ENCODE measurements around the gene CHMP2B.

CHMP2B gene

GRCh38 chr3:87225659-87226058, 1.4 kb upstream of the CHMP2B start:
- Histone ChIP-seq H2AFZ (peak overlapping the region; percentile 79), H3K4me1 (peaks cover 5% of the 10 kb centered on the region), H3K79me2 (peaks cover 24% of the 10 kb centered on the region), H3K27me3 (ENCODE audit: control insufficient read depth, insufficient read depth, low read length) (no peaks in the 10 kb centered on the region), H3K36me3 (ENCODE audit: control insufficient read depth, insufficient read depth, low read length) (no peaks in the 10 kb centered on the region), H3K4me2 (ENCODE audit: low read length) (no peak overlapping the region), H3K27ac (no peak overlapping the region), H3K9me3 (ENCODE audit: control insufficient read depth, low read length) (no peaks in the 10 kb centered on the region), H3K9ac (no peak overlapping the region), H3K4me3 (ENCODE audit: low read depth, low read length) (no peak overlapping the region)
- TF ChIP-seq, protein P1, sequence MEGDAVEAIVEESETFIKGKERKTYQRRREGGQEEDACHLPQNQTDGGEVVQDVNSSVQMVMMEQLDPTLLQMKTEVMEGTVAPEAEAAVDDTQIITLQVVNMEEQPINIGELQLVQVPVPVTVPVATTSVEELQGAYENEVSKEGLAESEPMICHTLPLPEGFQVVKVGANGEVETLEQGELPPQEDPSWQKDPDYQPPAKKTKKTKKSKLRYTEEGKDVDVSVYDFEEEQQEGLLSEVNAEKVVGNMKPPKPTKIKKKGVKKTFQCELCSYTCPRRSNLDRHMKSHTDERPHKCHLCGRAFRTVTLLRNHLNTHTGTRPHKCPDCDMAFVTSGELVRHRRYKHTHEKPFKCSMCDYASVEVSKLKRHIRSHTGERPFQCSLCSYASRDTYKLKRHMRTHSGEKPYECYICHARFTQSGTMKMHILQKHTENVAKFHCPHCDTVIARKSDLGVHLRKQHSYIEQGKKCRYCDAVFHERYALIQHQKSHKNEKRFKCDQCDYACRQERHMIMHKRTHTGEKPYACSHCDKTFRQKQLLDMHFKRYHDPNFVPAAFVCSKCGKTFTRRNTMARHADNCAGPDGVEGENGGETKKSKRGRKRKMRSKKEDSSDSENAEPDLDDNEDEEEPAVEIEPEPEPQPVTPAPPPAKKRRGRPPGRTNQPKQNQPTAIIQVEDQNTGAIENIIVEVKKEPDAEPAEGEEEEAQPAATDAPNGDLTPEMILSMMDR (IDR thresholded peaks at IDR 0.05), result no peak

DNA sequence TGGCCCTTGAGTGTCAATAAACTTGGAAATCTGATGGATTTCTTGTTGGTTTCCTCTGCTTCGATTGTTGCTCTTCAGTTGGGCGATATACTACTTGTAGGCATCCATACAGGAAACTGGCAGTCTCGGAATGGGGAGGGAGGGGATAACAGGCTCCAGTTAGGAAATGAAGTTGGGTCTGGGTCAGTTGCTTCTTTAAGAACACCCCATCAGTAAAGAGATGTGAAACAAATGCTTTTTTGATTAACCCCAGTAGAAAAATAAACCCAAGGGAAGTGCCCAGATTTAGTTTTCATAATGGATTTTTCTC, 681 bp downstream of the CHMP2B start:
- no peaks in the 10 kb centered on the region for H3K36me3 ChIP-seq (ENCODE audit: control insufficient read depth, insufficient read depth, low read length)
- H2AFZ ChIP-seq, result peak overlapping the region; percentile 79

DNA sequence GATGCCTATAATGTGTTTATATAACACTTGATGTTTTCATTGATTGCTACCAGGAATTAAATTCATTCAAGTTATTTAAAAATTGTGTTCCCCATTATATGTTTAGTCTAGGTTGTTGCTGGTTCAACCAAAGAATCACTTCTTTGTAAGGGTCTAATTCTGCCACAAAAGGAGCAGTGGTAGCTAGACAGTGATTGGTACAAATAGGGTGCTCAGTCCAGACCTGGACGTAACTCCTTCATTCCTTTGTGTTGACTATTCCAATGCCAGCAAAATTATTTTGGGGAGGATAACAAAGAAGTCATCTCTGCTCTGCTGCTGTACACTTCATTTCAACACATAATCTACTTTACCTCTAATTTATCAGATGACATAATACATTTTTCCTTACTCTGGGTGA, 1.2 kb downstream of the CHMP2B start:
- H3K27me3 ChIP-seq (ENCODE audit: control insufficient read depth, insufficient read depth, low read length), result no peaks in the 10 kb centered on the region
- H3K9ac ChIP-seq, result no peak overlapping the region
- no peaks in the 10 kb centered on the region for H3K36me3 ChIP-seq (ENCODE audit: control insufficient read depth, insufficient read depth, low read length)
- H2AFZ ChIP-seq, result no peak overlapping the region
- TF ChIP-seq, protein P1 (IDR thresholded peaks at IDR 0.05), result no peak
- no peaks in the 10 kb centered on the region for H3K9me3 ChIP-seq (ENCODE audit: control insufficient read depth, low read length)
- H3K4me2 ChIP-seq (ENCODE audit: low read length), result peak overlapping the region; percentile 79
- H3K4me1 ChIP-seq, result peaks cover 9% of the 10 kb centered on the region
- H3K79me2 ChIP-seq, result peaks cover 39% of the 10 kb centered on the region
- H3K4me3 ChIP-seq (ENCODE audit: low read depth, low read length), result peak overlapping the region; percentile 89
- no peak overlapping the region for H3K27ac ChIP-seq

More for the DNA sequence above, 681 bp downstream of the CHMP2B start:
- TF ChIP-seq, protein P1 (IDR thresholded peaks at IDR 0.05), result no peak
- Histone ChIP-seq H3K9me3 (ENCODE audit: control insufficient read depth, low read length) (no peaks in the 10 kb centered on the region), H3K9ac (peak overlapping the region; percentile 57), H3K27me3 (ENCODE audit: control insufficient read depth, insufficient read depth, low read length) (no peaks in the 10 kb centered on the region), H3K79me2 (peaks cover 37% of the 10 kb centered on the region), H3K4me1 (peaks cover 9% of the 10 kb centered on the region), H3K4me3 (ENCODE audit: low read depth, low read length) (peak overlapping the region; percentile 89), H3K4me2 (ENCODE audit: low read length) (peak overlapping the region; percentile 79), H3K27ac (peak overlapping the region; percentile 80)

DNA sequence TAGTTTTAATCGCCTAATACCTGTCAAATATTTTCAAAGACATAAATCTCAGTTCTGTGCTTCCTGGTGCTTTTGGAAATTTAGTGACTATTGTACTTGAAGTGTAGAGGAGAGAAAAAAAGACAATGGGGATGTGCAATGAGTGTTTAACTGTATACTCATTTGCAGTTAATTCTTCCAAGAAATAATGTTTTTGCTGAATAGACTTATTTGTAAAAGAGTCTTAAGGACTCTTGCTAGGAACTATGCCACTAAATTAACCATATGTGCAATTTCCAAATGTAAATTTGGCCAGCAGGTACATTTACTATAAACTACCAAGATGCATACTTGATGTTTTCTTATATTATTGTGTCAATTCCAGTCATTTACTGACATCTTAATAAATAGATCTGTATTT, 2.0 kb downstream of the CHMP2B start:
- Histone ChIP-seq H3K9me3 (ENCODE audit: control insufficient read depth, low read length) (no peaks in the 10 kb centered on the region), H2AFZ (no peak overlapping the region), H3K79me2 (peaks cover 39% of the 10 kb centered on the region), H3K9ac (no peak overlapping the region), H3K4me2 (ENCODE audit: low read length) (no peak overlapping the region), H3K27ac (no peak overlapping the region), H3K36me3 (ENCODE audit: control insufficient read depth, insufficient read depth, low read length) (no peaks in the 10 kb centered on the region), H3K4me3 (ENCODE audit: low read depth, low read length) (no peak overlapping the region), H3K27me3 (ENCODE audit: control insufficient read depth, insufficient read depth, low read length) (no peaks in the 10 kb centered on the region), H3K4me1 (peaks cover 9% of the 10 kb centered on the region)
- TF ChIP-seq, protein P1 (IDR thresholded peaks at IDR 0.05), result no peak

DNA sequence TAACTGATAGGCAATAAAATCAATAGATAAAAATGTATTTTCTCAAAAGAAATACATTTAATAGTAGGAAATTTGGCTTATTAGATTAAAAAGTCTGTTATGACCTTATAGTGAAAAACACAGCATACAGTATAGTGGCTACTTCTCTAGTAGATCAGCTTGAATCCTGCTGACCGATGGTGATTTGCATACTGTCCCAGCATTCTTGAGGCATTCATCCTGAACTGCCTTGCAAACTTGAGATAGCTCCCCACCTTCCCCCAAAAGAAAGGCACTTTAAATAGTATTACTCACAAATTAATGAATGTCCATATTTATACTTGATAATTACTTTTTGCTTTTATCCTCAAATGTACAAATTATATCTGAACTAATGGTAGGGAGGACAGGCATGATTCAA, 6.7 kb downstream of the CHMP2B start:
- Histone ChIP-seq H2AFZ (no peak overlapping the region), H3K27ac (no peak overlapping the region), H3K4me3 (ENCODE audit: low read depth, low read length) (no peak overlapping the region), H3K4me1 (peaks cover 9% of the 10 kb centered on the region), H3K79me2 (peaks cover 45% of the 10 kb centered on the region), H3K9ac (no peak overlapping the region), H3K4me2 (ENCODE audit: low read length) (no peak overlapping the region), H3K36me3 (ENCODE audit: control insufficient read depth, insufficient read depth, low read length) (no peaks in the 10 kb centered on the region), H3K9me3 (ENCODE audit: control insufficient read depth, low read length) (no peaks in the 10 kb centered on the region), H3K27me3 (ENCODE audit: control insufficient read depth, insufficient read depth, low read length) (no peaks in the 10 kb centered on the region)
- TF ChIP-seq, protein P1 (IDR thresholded peaks at IDR 0.05), result no peak
